Astrocyte of the hippocampus (primary cell): ENCODE data around the gene FAM98C.
A peak's percentile ranks its signal among the peaks of the same experiment; 100 is the strongest.

Experiments
- DNase-seq: peaks from one replicate; pipeline ENCODE4 v3.0.0; 2011; ENCODE audit warnings: low read depth, low spot score

The FAM98C gene

GRCh38 chr19:38377052-38377451 is 25.8 kb upstream of the FAM98C start:
- no peak for DNase-seq

- DNase-seq: no peak
These were observed 24.0 kb upstream of the FAM98C start for GRCh38 chr19:38378866-38379265.

- no peak for DNase-seq
These were observed 21.8 kb upstream of the FAM98C start for GRCh38 chr19:38381138-38381537.

GRCh38 chr19:38383184-38383583 is 19.7 kb upstream of the FAM98C start:
- no peak for DNase-seq

- DNase-seq: no peak
These were observed 19.1 kb upstream of the FAM98C start for GRCh38 chr19:38383743-38384142.

GRCh38 chr19:38384209-38385027 is 18.5 kb upstream of the FAM98C start:
- DNase-seq: peak; percentile 56

GRCh38 chr19:38385057-38385803 is 17.7 kb upstream of the FAM98C start:
- DNase-seq: no peak

- DNase-seq: no peak
These were observed 17.1 kb upstream of the FAM98C start for GRCh38 chr19:38385804-38386257.

- no peak for DNase-seq
These were observed 16.5 kb upstream of the FAM98C start for GRCh38 chr19:38386300-38386970.

- no peak for DNase-seq
These were observed 15.8 kb upstream of the FAM98C start for GRCh38 chr19:38386971-38387549.

- DNase-seq: peak; percentile 97
These were observed 15.1 kb upstream of the FAM98C start, which contains the start of gene GGN for GRCh38 chr19:38387550-38388348. GGN (minus strand) TSS chr19:38388034; CDS start chr19:38387261, 773 bp downstream.

GRCh38 chr19:38388349-38389100 is 14.4 kb upstream of the FAM98C start, which contains the start of gene SPRED3:
SPRED3 (plus strand) TSS chr19:38388697; CDS start chr19:38390303, 1,606 bp downstream.
- DNase-seq: no peak

- peak; percentile 85 for DNase-seq
These were observed 13.6 kb upstream of the FAM98C start for GRCh38 chr19:38389101-38389925.

- DNase-seq: peak; percentile 13
These were observed 12.7 kb upstream of the FAM98C start for GRCh38 chr19:38389957-38390924.

- no peak for DNase-seq
These were observed 10.9 kb upstream of the FAM98C start for GRCh38 chr19:38391911-38392464.

- no peak for DNase-seq
These were observed 10.1 kb upstream of the FAM98C start for GRCh38 chr19:38392707-38393308.

GRCh38 chr19:38394488-38394887 is 8.4 kb upstream of the FAM98C start:
- peak; percentile 54 for DNase-seq
